SU-DHL-6 (cell line): ENCODE results near the gene NYNRIN.

ENCODE experiments used
- H2AFZ ChIP-seq: fragments of 200-600 bp; sonication (generic); 2 replicates; pipeline ENCODE4 v1.6.1; 2014; ENCODE audit warnings: low read depth, mild to moderate bottlenecking, moderate library complexity, mixed read lengths, antibody characterized with exemption, low read length; ENCODE audit not compliant: severe bottlenecking
- H3F3A ChIP-seq: fragments of 200-600 bp; shearing (Covaris generic); 2 replicates; pipeline ENCODE4 v1.6.0; 2016; ENCODE audit warnings: antibody characterized with exemption, mild to moderate bottlenecking; ENCODE audit not compliant: insufficient read depth
- H3K27ac ChIP-seq: fragments of 200-600 bp; sonication (generic); 2 replicates; pipeline ENCODE4 v1.5.1; 2016; ENCODE audit warnings: low read depth, mild to moderate bottlenecking, low read length, moderate library complexity, mixed read lengths
- H3K27me3 ChIP-seq: fragments of 200-600 bp; sonication (generic), shearing (Covaris generic); 2 replicates; pipeline ENCODE4 v1.6.0; 2014; ENCODE audit warnings: mild to moderate bottlenecking, low read length
- H3K36me3 ChIP-seq: fragments of 200-600 bp; sonication (generic); 2 replicates; pipeline ENCODE4 v1.6.1; 2014; ENCODE audit warnings: mild to moderate bottlenecking, low read length, mixed read lengths
- H3K4me2 ChIP-seq: fragments of 300-600, 200-600 bp; shearing (Covaris generic), sonication (generic); 2 replicates; pipeline ENCODE4 v1.6.0; 2014; ENCODE audit warnings: low read length, low read depth, mild to moderate bottlenecking; ENCODE audit not compliant: poor library complexity, severe bottlenecking
- H3K4me3 ChIP-seq: fragments of 200-600 bp; sonication (generic); 2 replicates; pipeline ENCODE4 v1.5.1; 2014; ENCODE audit warnings: antibody characterized with exemption, low read length, mild to moderate bottlenecking, mixed read lengths; ENCODE audit not compliant: insufficient read depth, poor library complexity, severe bottlenecking
- H3K79me2 ChIP-seq: fragments of 200-600 bp; sonication (generic); 2 replicates; pipeline ENCODE4 v1.6.1; 2014; ENCODE audit warnings: mild to moderate bottlenecking, low read length, moderate library complexity; ENCODE audit not compliant: insufficient read depth
- H3K9ac ChIP-seq: fragments of 200-600 bp; sonication (generic); 2 replicates; pipeline ENCODE4 v1.7.0; 2014; ENCODE audit warnings: mild to moderate bottlenecking, low read length
- H3K9me2 ChIP-seq: fragments of 200-600 bp; sonication (generic); replicated peaks from 2 replicates; pipeline ENCODE4 v1.6.1; 2014; ENCODE audit warnings: low read length; ENCODE audit not compliant: insufficient read depth
- H3K9me3 ChIP-seq: fragments of 200-600 bp; sonication (generic); 2 replicates; pipeline ENCODE4 v1.6.1; 2014; ENCODE audit warnings: low read length, mixed read lengths; ENCODE audit not compliant: insufficient read depth
- H4K20me1 ChIP-seq: fragments of 200-600 bp; sonication (generic); 2 replicates; pipeline ENCODE4 v1.6.1; 2014; ENCODE audit warnings: low read depth, mild to moderate bottlenecking, antibody characterized with exemption, low read length, moderate library complexity, mixed read lengths
- EZH2phosphoT487 ChIP-seq: fragments of 200-600 bp; sonication (generic), shearing (Covaris generic); conservative IDR thresholded peaks from 2 replicates; pipeline ENCODE4 v1.6.1; 2018; ENCODE audit warnings: mild to moderate bottlenecking, antibody characterized with exemption, low read length, moderate library complexity, mixed read lengths
- TF ChIP-seq, protein P1 (sequence below): fragments of 200-600 bp; sonication (generic); IDR thresholded peaks from one replicate; pipeline ENCODE4 v1.5.1; 2017; ENCODE audit warnings: antibody characterized with exemption, mild to moderate bottlenecking, low read length, moderate library complexity; ENCODE audit not compliant: insufficient read depth, poor library complexity, severe bottlenecking

NYNRIN gene

DNA sequence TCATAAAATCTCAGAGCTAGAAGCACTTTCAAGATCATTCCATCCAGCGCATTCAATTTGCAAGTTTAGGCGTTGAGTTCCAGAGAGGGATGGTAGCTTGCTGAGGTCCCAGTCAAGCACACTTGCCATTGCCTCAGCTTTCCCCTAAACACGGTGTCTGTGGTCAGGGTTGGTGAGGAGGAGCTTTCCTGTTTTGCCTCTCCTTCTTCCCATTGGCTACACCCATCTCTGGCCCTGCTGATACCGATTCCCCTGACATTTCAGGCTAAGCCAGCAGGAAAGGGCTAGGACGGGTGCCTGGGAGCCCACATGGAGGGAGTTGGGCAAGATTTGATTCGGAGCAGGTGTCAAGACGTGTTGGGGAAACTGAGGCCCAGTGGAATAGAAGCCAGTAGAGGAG lies 21.7 kb upstream of the NYNRIN start:
- Histone ChIP-seq H3K9me3 (no peaks in the 10 kb centered on the region), H3K4me3 (no peak overlapping the region), H3K4me2 (no peak overlapping the region), H3K36me3 (no peaks in the 10 kb centered on the region), H3K9ac (no peak overlapping the region), H3F3A (no peaks in the 10 kb centered on the region), H3K79me2 (no peaks in the 10 kb centered on the region), H4K20me1 (no peaks in the 10 kb centered on the region), H3K27me3 (no peaks in the 10 kb centered on the region), H3K27ac (no peak overlapping the region), H2AFZ (no peak overlapping the region), H3K9me2 (no peaks in the 10 kb centered on the region)
- no peak for TF ChIP-seq EZH2phosphoT487
- TF ChIP-seq, protein P1, sequence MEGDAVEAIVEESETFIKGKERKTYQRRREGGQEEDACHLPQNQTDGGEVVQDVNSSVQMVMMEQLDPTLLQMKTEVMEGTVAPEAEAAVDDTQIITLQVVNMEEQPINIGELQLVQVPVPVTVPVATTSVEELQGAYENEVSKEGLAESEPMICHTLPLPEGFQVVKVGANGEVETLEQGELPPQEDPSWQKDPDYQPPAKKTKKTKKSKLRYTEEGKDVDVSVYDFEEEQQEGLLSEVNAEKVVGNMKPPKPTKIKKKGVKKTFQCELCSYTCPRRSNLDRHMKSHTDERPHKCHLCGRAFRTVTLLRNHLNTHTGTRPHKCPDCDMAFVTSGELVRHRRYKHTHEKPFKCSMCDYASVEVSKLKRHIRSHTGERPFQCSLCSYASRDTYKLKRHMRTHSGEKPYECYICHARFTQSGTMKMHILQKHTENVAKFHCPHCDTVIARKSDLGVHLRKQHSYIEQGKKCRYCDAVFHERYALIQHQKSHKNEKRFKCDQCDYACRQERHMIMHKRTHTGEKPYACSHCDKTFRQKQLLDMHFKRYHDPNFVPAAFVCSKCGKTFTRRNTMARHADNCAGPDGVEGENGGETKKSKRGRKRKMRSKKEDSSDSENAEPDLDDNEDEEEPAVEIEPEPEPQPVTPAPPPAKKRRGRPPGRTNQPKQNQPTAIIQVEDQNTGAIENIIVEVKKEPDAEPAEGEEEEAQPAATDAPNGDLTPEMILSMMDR, result no peak

DNA sequence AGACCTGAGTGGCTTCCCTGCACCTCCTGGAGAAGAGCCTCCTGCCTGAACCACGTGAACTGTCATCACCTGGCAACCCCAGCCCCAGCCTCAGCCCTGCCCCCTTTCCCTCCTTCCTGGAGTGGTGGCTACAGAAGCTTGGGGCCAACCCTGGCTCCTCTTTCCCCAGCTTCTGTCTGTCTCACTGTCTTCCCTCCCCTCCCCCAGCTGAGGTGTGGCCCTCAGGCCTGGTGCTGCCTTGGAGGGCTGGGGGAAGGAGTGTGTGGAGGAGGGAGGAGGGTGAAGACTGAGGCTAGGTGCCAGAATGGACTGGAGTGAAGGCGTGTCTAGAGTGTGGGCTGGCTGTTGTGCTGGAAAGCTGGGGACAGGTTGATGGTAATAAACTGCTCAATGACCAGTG lies 21.1 kb upstream of the NYNRIN start:
- Histone ChIP-seq H3K4me2 (no peak overlapping the region), H4K20me1 (no peaks in the 10 kb centered on the region), H3K9me3 (no peaks in the 10 kb centered on the region), H3K4me3 (no peak overlapping the region), H3K36me3 (no peaks in the 10 kb centered on the region), H3F3A (no peaks in the 10 kb centered on the region), H3K79me2 (no peaks in the 10 kb centered on the region), H3K27ac (no peak overlapping the region), H3K27me3 (no peaks in the 10 kb centered on the region), H2AFZ (no peak overlapping the region), H3K9ac (no peak overlapping the region), H3K9me2 (no peaks in the 10 kb centered on the region)
- TF ChIP-seq, protein P1, result no peak
- no peak for TF ChIP-seq EZH2phosphoT487

DNA sequence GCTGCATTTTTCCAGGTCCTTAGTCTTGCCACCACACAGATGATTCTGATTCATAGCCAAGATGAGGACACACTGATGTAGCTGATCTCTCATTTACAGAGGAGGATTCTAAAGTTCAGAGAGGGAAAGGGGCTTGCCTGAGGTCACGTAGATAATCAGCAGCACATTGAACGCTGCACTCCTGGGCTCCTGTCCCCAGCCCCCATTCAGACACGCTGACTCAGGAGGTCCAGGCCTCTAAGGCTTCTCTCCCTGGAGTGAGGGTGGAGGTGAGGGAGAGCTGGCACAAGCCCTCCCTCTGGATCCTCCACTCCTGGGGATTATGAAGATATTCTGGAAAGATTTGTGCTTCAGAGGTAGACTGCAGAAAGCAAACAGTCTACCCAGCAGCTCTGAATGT lies 20.5 kb upstream of the NYNRIN start:
- no peak for TF ChIP-seq EZH2phosphoT487
- no peaks in the 10 kb centered on the region for H3K79me2 ChIP-seq
- no peaks in the 10 kb centered on the region for H3F3A ChIP-seq
- H3K27ac ChIP-seq, result no peak overlapping the region
- H3K9me3 ChIP-seq, result no peaks in the 10 kb centered on the region
- no peak overlapping the region for H3K4me3 ChIP-seq
- H2AFZ ChIP-seq, result no peak overlapping the region
- H3K9ac ChIP-seq, result no peak overlapping the region
- no peaks in the 10 kb centered on the region for H3K9me2 ChIP-seq
- H4K20me1 ChIP-seq, result no peaks in the 10 kb centered on the region
- no peaks in the 10 kb centered on the region for H3K36me3 ChIP-seq
- H3K27me3 ChIP-seq, result no peaks in the 10 kb centered on the region
- H3K4me2 ChIP-seq, result no peak overlapping the region

DNA sequence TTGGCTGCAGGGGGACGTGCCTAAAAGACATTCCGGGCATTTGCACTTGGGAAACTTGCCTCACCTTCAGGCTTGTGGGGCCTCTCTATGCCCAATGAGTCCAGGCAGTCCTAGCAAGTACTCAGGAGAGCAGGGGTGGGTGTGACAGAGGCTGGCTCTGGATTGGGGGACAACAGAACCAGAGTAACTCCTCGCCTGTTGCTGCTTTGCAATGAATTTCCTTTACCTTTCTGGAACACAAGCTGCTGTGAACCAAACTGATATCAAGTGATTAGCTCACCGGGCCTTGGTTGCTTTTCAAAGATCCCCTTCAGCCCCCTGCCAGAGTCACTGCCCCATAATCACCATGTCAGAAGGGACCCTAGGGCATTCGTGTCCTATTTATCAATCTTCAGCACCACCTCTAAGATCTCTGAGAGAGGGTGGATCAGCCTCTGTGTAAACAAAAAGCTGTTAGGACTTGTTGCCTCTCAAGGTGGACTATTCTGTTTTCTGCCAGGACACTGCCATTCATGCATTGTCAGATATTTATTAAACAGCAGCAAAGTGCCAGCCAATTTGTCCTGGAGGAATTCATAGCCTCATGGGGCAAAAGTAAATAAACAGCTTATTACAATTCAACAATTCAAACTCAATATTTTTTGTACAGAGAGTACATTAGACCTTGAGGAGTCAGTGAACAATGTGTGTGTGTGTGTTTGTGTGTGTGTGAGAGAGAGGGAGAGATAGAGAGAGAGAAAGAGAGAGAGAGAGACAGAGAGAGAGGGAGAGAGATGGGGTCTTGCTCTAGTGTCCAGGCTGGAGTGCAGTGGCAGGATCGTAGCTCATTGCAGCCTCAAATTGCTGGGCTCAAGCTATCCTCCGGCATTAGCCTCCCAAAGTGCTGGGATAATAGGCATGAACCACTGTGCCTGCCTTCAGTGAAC lies 19.6 kb upstream of the NYNRIN start:
- H3K4me2 ChIP-seq, result no peak overlapping the region
- no peak overlapping the region for H2AFZ ChIP-seq
- H3K9me2 ChIP-seq, result no peaks in the 10 kb centered on the region
- no peak overlapping the region for H3K27ac ChIP-seq
- H3K9me3 ChIP-seq, result no peaks in the 10 kb centered on the region
- H3K36me3 ChIP-seq, result no peaks in the 10 kb centered on the region
- no peaks in the 10 kb centered on the region for H4K20me1 ChIP-seq
- H3K79me2 ChIP-seq, result no peaks in the 10 kb centered on the region
- no peak overlapping the region for H3K9ac ChIP-seq
- no peaks in the 10 kb centered on the region for H3F3A ChIP-seq
- H3K4me3 ChIP-seq, result no peak overlapping the region
- no peaks in the 10 kb centered on the region for H3K27me3 ChIP-seq
- TF ChIP-seq, protein P1, result no peak
- TF ChIP-seq EZH2phosphoT487, result no peak
